ENCODE results near the gene ZEB1.
"Not testable (repeated sequence)": the region's sequence is repeated elsewhere in the genome, so short reads cannot be mapped to it uniquely, and the experiment has no call there.

ZEB1 gene

GRCh38 chr10:31372439-31372838, 53.4 kb downstream of the ZEB1 start:
- DNase-seq: no peak

- DNase-seq: no peak
Measured at GRCh38 chr10:31374146-31374696, 55.2 kb downstream of the ZEB1 start.

- no peak for DNase-seq
Measured at GRCh38 chr10:31381171-31381570, 62.2 kb downstream of the ZEB1 start.

- DNase-seq: no peak
Measured at GRCh38 chr10:31381766-31382316, 62.8 kb downstream of the ZEB1 start.

- DNase-seq: no peak
Measured at GRCh38 chr10:31383810-31384588, 65.0 kb downstream of the ZEB1 start.

- DNase-seq: no peak
Measured at GRCh38 chr10:31384589-31384949, 65.6 kb downstream of the ZEB1 start.

- DNase-seq: no peak
Measured at GRCh38 chr10:31390804-31391203, 71.8 kb downstream of the ZEB1 start.

- DNase-seq: no peak
Measured at GRCh38 chr10:31393844-31394243, 74.8 kb downstream of the ZEB1 start.

- DNase-seq: no peak
Measured at GRCh38 chr10:31395695-31396094, 76.7 kb downstream of the ZEB1 start.

GRCh38 chr10:31396376-31396775, 77.4 kb downstream of the ZEB1 start:
- no peak for DNase-seq

- DNase-seq: no peak
Measured at GRCh38 chr10:31397852-31398251, 78.8 kb downstream of the ZEB1 start.

GRCh38 chr10:31399171-31399570, 80.2 kb downstream of the ZEB1 start:
- no peak for DNase-seq

- no peak for DNase-seq
Measured at GRCh38 chr10:31399631-31400030, 80.6 kb downstream of the ZEB1 start.

GRCh38 chr10:31401287-31401686, 82.3 kb downstream of the ZEB1 start:
- no peak for DNase-seq

- no peak for DNase-seq
Measured at GRCh38 chr10:31404640-31405039, 85.6 kb downstream of the ZEB1 start.

GRCh38 chr10:31405829-31406228, 86.8 kb downstream of the ZEB1 start:
- not testable (repeated sequence) for DNase-seq

- not testable (repeated sequence) for DNase-seq
Measured at GRCh38 chr10:31412397-31412796, 93.4 kb downstream of the ZEB1 start.

- no peak for DNase-seq
Measured at GRCh38 chr10:31413325-31413724, 94.3 kb downstream of the ZEB1 start.

GRCh38 chr10:31418481-31418880, 99.5 kb downstream of the ZEB1 start:
- no peak for DNase-seq

- no peak for DNase-seq
Measured at GRCh38 chr10:31419394-31420063, 100.5 kb downstream of the ZEB1 start.

GRCh38 chr10:31421322-31421721, 102.3 kb downstream of the ZEB1 start:
- no peak for DNase-seq

GRCh38 chr10:31422634-31423033, 103.6 kb downstream of the ZEB1 start:
- DNase-seq: no peak

GRCh38 chr10:31424473-31424872, 105.5 kb downstream of the ZEB1 start:
- no peak for DNase-seq

- no peak for DNase-seq
Measured at GRCh38 chr10:31426401-31426800, 107.4 kb downstream of the ZEB1 start.
